ENCODE measurements around the gene ZNF708.
"Not testable (repeated sequence)": the region's sequence is repeated elsewhere in the genome, so short reads cannot be mapped to it uniquely, and the experiment has no call there.

DNA sequence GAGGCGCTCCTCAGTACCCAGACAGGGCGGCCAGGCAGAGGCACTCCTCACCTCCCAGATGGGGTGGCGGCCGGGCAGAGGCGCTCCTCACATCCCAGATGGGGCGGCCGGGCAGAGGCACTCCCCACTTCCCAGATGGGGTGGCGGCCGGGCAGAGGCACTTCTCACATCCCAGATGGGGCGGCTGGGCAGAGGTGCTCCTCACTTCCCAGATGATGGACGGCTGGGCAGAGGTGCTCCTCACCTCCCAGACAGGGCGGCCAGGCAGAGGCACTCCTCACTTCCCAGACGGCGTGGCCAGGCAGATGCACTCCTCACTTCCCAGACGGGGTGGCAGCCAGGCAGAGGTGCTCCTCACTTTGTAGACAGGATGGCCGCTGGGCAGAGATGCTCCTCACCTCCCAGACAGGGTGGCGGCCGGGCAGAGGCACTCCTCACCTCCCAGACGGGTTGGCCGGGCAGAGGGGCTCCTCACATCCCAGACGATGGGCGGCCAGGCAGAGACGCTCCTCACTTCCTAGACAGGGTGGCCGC is 68.3 kb downstream of the ZNF708 start:
- not testable (repeated sequence) for TF ChIP-seq POLR2A (IDR thresholded peaks at IDR 0.05)
- TF ChIP-seq, protein P1, sequence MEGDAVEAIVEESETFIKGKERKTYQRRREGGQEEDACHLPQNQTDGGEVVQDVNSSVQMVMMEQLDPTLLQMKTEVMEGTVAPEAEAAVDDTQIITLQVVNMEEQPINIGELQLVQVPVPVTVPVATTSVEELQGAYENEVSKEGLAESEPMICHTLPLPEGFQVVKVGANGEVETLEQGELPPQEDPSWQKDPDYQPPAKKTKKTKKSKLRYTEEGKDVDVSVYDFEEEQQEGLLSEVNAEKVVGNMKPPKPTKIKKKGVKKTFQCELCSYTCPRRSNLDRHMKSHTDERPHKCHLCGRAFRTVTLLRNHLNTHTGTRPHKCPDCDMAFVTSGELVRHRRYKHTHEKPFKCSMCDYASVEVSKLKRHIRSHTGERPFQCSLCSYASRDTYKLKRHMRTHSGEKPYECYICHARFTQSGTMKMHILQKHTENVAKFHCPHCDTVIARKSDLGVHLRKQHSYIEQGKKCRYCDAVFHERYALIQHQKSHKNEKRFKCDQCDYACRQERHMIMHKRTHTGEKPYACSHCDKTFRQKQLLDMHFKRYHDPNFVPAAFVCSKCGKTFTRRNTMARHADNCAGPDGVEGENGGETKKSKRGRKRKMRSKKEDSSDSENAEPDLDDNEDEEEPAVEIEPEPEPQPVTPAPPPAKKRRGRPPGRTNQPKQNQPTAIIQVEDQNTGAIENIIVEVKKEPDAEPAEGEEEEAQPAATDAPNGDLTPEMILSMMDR (IDR thresholded peaks at IDR 0.05) = not testable (repeated sequence)
